Mesendoderm (in vitro differentiated cells): Measurements from ENCODE around the gene ATP13A4.

Experiments
- DNase-seq: peaks from one replicate; pipeline ENCODE4 v3.0.0; 2013
- H2AK5ac ChIP-seq: 2 replicates; pipeline ENCODE4 v1.6.1; 2013; ENCODE audit warnings: low read length, inconsistent platforms
- H2BK120ac ChIP-seq: 2 replicates; pipeline ENCODE4 v1.6.1; 2013; ENCODE audit warnings: low read depth, mild to moderate bottlenecking, low read length, moderate library complexity, mixed read lengths
- H2BK15ac ChIP-seq: replicated peaks from 2 replicates; pipeline ENCODE4 v1.6.1; 2013; ENCODE audit warnings: low read depth, mild to moderate bottlenecking, moderate library complexity
- H2BK5ac ChIP-seq: 2 replicates; pipeline ENCODE4 v1.6.1; 2013; ENCODE audit warnings: low read length, inconsistent platforms
- H3K18ac ChIP-seq: 2 replicates; pipeline ENCODE4 v1.6.1; 2013; ENCODE audit warnings: mild to moderate bottlenecking, low read length, mixed read lengths
- H3K23ac ChIP-seq: one replicate; pipeline ENCODE4 v1.6.1; 2013; ENCODE audit warnings: low read length
- H3K27ac ChIP-seq: 2 replicates; pipeline ENCODE4 v1.5.1; 2013; ENCODE audit warnings: low read depth, mild to moderate bottlenecking, inconsistent platforms, low read length, moderate library complexity
- H3K27me3 ChIP-seq: 2 replicates; pipeline ENCODE4 v1.6.1; 2013; ENCODE audit warnings: low read length, control low read depth, mild to moderate bottlenecking, inconsistent platforms; ENCODE audit not compliant: insufficient read depth, poor library complexity
- H3K36me3 ChIP-seq: 2 replicates; pipeline ENCODE4 v1.6.1; 2013; ENCODE audit warnings: low read length, inconsistent platforms; ENCODE audit not compliant: control insufficient read depth, insufficient read depth
- H3K4ac ChIP-seq: one replicate; pipeline ENCODE4 v1.6.1; 2013; ENCODE audit warnings: low read depth, mild to moderate bottlenecking, low read length, moderate library complexity
- H3K4me1 ChIP-seq: 2 replicates; pipeline ENCODE4 v1.6.1; 2013; ENCODE audit warnings: low read depth, low read length, inconsistent platforms; ENCODE audit not compliant: control insufficient read depth
- H3K4me2 ChIP-seq: 2 replicates; pipeline ENCODE4 v1.6.1; 2013; ENCODE audit warnings: low read length
- H3K4me3 ChIP-seq: 2 replicates; pipeline ENCODE4 v1.5.1; 2013; ENCODE audit warnings: mild to moderate bottlenecking, low read length
- H3K56ac ChIP-seq: one replicate; pipeline ENCODE4 v1.6.1; 2013; ENCODE audit warnings: low read length
- H3K79me1 ChIP-seq: 2 replicates; pipeline ENCODE4 v1.6.1; 2013; ENCODE audit warnings: low read length, inconsistent platforms
- H3K79me2 ChIP-seq: 2 replicates; pipeline ENCODE4 v1.6.1; 2013; ENCODE audit warnings: mild to moderate bottlenecking, low read length; ENCODE audit not compliant: control insufficient read depth, insufficient read depth
- H3K9ac ChIP-seq: 2 replicates; pipeline ENCODE4 v1.6.1; 2013; ENCODE audit warnings: low read length, inconsistent platforms
- H4K5ac ChIP-seq: one replicate; pipeline ENCODE4 v1.6.1; 2013; ENCODE audit warnings: low read length
- H4K8ac ChIP-seq: one replicate; pipeline ENCODE4 v1.6.1; 2013; ENCODE audit warnings: low read depth, mild to moderate bottlenecking, control low read depth, low read length, moderate library complexity
- WGBS: extraction: QIAGEN DNeasy Blood & Tissue Kit; methylation state at CpG from one replicate; pipeline ENCODE4 v1.1.7; 2013; ENCODE audit warnings: low lambda C conversion rate, missing lambda C conversion rate; ENCODE audit not compliant: insufficient coverage; ENCODE audit errors: extremely low coverage; 5-methylcytosine and 5-hydroxymethylcytosine counted together

The ATP13A4 gene

GRCh38 chr3:193470710-193471109, 84.0 kb downstream of the ATP13A4 start:
- no peak overlapping the region for H3K4ac ChIP-seq
- no peak overlapping the region for H3K23ac ChIP-seq
- no peak overlapping the region for H4K5ac ChIP-seq
- H3K56ac ChIP-seq = no peak overlapping the region
- H3K18ac ChIP-seq = no peak overlapping the region
- no peaks in the 10 kb centered on the region for H3K36me3 ChIP-seq
- no peaks in the 10 kb centered on the region for H3K27me3 ChIP-seq
- no peaks in the 10 kb centered on the region for H3K79me2 ChIP-seq
- H2BK15ac ChIP-seq = no peak overlapping the region
- no peak overlapping the region for H2BK5ac ChIP-seq
- H3K4me2 ChIP-seq = no peak overlapping the region
- WGBS = no CpG with 5 or more reads among the region's 6 CpGs
- no peak overlapping the region for H3K4me3 ChIP-seq
- no peak overlapping the region for H3K9ac ChIP-seq
- no peak overlapping the region for H4K8ac ChIP-seq
- H3K27ac ChIP-seq = no peak overlapping the region
- H3K4me1 ChIP-seq = no peaks in the 10 kb centered on the region
- no peak overlapping the region for H2AK5ac ChIP-seq
- DNase-seq = no peak
- H2BK120ac ChIP-seq = no peak overlapping the region
- H3K79me1 ChIP-seq = no peaks in the 10 kb centered on the region

GRCh38 chr3:193465992-193466608, 88.6 kb downstream of the ATP13A4 start:
- Histone ChIP-seq H3K4ac (peak overlapping the region; percentile 55), H4K5ac (no peak overlapping the region), H3K4me2 (no peak overlapping the region), H3K56ac (no peak overlapping the region), H2AK5ac (no peak overlapping the region), H2BK15ac (no peak overlapping the region), H3K18ac (no peak overlapping the region), H2BK5ac (no peak overlapping the region), H3K27me3 (no peaks in the 10 kb centered on the region), H3K9ac (no peak overlapping the region), H3K36me3 (no peaks in the 10 kb centered on the region), H3K27ac (no peak overlapping the region), H4K8ac (no peak overlapping the region), H3K4me3 (no peak overlapping the region), H3K4me1 (no peaks in the 10 kb centered on the region), H2BK120ac (no peak overlapping the region), H3K79me2 (no peaks in the 10 kb centered on the region), H3K23ac (no peak overlapping the region), H3K79me1 (no peaks in the 10 kb centered on the region)
- no peak for DNase-seq
- WGBS = no CpG with 5 or more reads among the region's 6 CpGs

GRCh38 chr3:193464889-193465288, 89.8 kb downstream of the ATP13A4 start:
- Histone ChIP-seq H3K79me2 (no peaks in the 10 kb centered on the region), H2BK5ac (no peak overlapping the region), H4K5ac (no peak overlapping the region), H3K4me2 (no peak overlapping the region), H3K79me1 (no peaks in the 10 kb centered on the region), H3K9ac (no peak overlapping the region), H3K23ac (no peak overlapping the region), H2BK120ac (no peak overlapping the region), H3K36me3 (no peaks in the 10 kb centered on the region), H3K4ac (no peak overlapping the region), H3K18ac (no peak overlapping the region), H2BK15ac (no peak overlapping the region), H4K8ac (no peak overlapping the region), H3K27ac (no peak overlapping the region), H3K27me3 (no peaks in the 10 kb centered on the region), H3K4me1 (no peaks in the 10 kb centered on the region), H3K56ac (no peak overlapping the region), H2AK5ac (no peak overlapping the region), H3K4me3 (no peak overlapping the region)
- WGBS = no CpG with 5 or more reads among the region's 8 CpGs
- DNase-seq = no peak

GRCh38 chr3:193457526-193457925, 97.2 kb downstream of the ATP13A4 start:
- no peak overlapping the region for H2AK5ac ChIP-seq
- H4K5ac ChIP-seq = no peak overlapping the region
- no peak overlapping the region for H3K4ac ChIP-seq
- H3K9ac ChIP-seq = no peak overlapping the region
- no peak for DNase-seq
- no peaks in the 10 kb centered on the region for H3K36me3 ChIP-seq
- H3K27me3 ChIP-seq = no peaks in the 10 kb centered on the region
- H3K56ac ChIP-seq = no peak overlapping the region
- no peak overlapping the region for H3K23ac ChIP-seq
- H3K79me1 ChIP-seq = no peaks in the 10 kb centered on the region
- no peak overlapping the region for H2BK5ac ChIP-seq
- no peaks in the 10 kb centered on the region for H3K4me1 ChIP-seq
- H3K4me2 ChIP-seq = no peak overlapping the region
- no peak overlapping the region for H3K4me3 ChIP-seq
- H3K18ac ChIP-seq = no peak overlapping the region
- H4K8ac ChIP-seq = no peak overlapping the region
- no CpG with 5 or more reads among the region's 4 CpGs for WGBS
- no peak overlapping the region for H2BK15ac ChIP-seq
- no peak overlapping the region for H2BK120ac ChIP-seq
- H3K79me2 ChIP-seq = no peaks in the 10 kb centered on the region
- H3K27ac ChIP-seq = no peak overlapping the region

DNA sequence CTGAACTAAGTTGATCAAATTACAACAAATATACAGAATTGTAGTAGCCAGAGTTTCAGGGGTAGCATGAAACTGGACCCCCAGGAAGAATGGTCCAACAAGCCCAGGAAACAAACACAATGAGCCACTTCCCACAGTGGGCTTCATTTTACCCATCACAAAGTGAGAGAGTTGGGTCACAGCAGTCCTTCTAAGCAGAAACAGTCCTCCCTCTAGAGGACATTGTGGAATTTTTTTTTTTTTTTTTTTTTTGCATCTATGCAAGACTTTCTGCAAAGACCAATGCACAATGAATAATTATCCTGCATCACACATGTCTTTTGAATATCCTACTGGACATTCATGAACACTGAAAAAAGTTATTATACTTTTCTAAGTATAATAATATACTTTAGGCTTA, 102.4 kb downstream of the ATP13A4 start:
- Histone ChIP-seq H3K9ac (no peak overlapping the region), H3K23ac (no peak overlapping the region), H2AK5ac (no peak overlapping the region), H3K79me1 (no peaks in the 10 kb centered on the region), H3K4ac (no peak overlapping the region), H4K8ac (no peak overlapping the region), H3K79me2 (no peaks in the 10 kb centered on the region), H3K56ac (no peak overlapping the region), H2BK120ac (no peak overlapping the region), H3K27me3 (no peaks in the 10 kb centered on the region), H3K4me2 (no peak overlapping the region), H3K18ac (no peak overlapping the region), H4K5ac (no peak overlapping the region), H3K27ac (no peak overlapping the region), H2BK5ac (no peak overlapping the region), H3K4me3 (no peak overlapping the region), H3K4me1 (no peaks in the 10 kb centered on the region), H2BK15ac (no peak overlapping the region), H3K36me3 (no peaks in the 10 kb centered on the region)
- DNase-seq = peak; percentile 39

GRCh38 chr3:193451902-193452301, 102.8 kb downstream of the ATP13A4 start:
- no peak overlapping the region for H3K27ac ChIP-seq
- no peak overlapping the region for H3K4ac ChIP-seq
- no peak overlapping the region for H2BK120ac ChIP-seq
- no peak overlapping the region for H3K4me2 ChIP-seq
- H2BK15ac ChIP-seq = no peak overlapping the region
- no peak overlapping the region for H3K18ac ChIP-seq
- H4K8ac ChIP-seq = no peak overlapping the region
- H3K27me3 ChIP-seq = no peaks in the 10 kb centered on the region
- no peaks in the 10 kb centered on the region for H3K4me1 ChIP-seq
- H3K56ac ChIP-seq = no peak overlapping the region
- H3K9ac ChIP-seq = no peak overlapping the region
- no peaks in the 10 kb centered on the region for H3K79me2 ChIP-seq
- H2BK5ac ChIP-seq = no peak overlapping the region
- no peak for DNase-seq
- H3K23ac ChIP-seq = no peak overlapping the region
- no peak overlapping the region for H2AK5ac ChIP-seq
- no CpG with 5 or more reads among the region's 4 CpGs for WGBS
- H3K79me1 ChIP-seq = no peaks in the 10 kb centered on the region
- H4K5ac ChIP-seq = no peak overlapping the region
- no peak overlapping the region for H3K4me3 ChIP-seq
- no peaks in the 10 kb centered on the region for H3K36me3 ChIP-seq
